ENCODE data around the gene TMEM242. TPM values are rescaled to one million over a fixed set of nuclear protein-coding genes. Genes with fewer than 3 reads are reported as not detected.

The TMEM242 gene
- total and polyA plus RNA-seq, 10 donors = 3.7 to 16.0 (median 7.2) TPM

GRCh38 chr6:157265186-157265585, 58.1 kb downstream of the TMEM242 start:
- no peak overlapping the region for H3K4me3 ChIP-seq
- DNase-seq = peak; percentile 38
- TF ChIP-seq POLR2A (IDR thresholded peaks at IDR 0.05) (no peak), CTCF (IDR thresholded peaks at IDR 0.05 in 8 of 11, conservative IDR thresholded peaks at IDR 0.05 in 3 of 11) (no peak), POLR2AphosphoS5 (IDR thresholded peaks at IDR 0.05) (no peak)
- intact Hi-C loops (cut with DNase I; ENCODE audit: low total_unique reads) = no loop called here
- peaks cover 2 to 34% (median 16%) of the 10 kb centered on the region in 6 donors for H3K4me1 ChIP-seq
- no peaks in the 10 kb centered on the region for H3K27me3 ChIP-seq (replicated peaks in 1 of 7)
- no peaks in the 10 kb centered on the region for H3K36me3 ChIP-seq
- H3K27ac ChIP-seq = peak overlapping the region in 2 of 8 donors; percentile 5 to 17
- WGBS, 5 donors = 79 to 93% (median 86%) methylated on average over 11 of the region's 11 CpGs
- no peaks in the 10 kb centered on the region for H3K9me3 ChIP-seq

GRCh38 chr6:157264701-157265100, 58.6 kb downstream of the TMEM242 start:
- H3K4me1 ChIP-seq = peaks cover 2 to 35% (median 16%) of the 10 kb centered on the region in 6 donors
- intact Hi-C loops (cut with DNase I; ENCODE audit: low total_unique reads) = no loop called here
- TF ChIP-seq CTCF (IDR thresholded peaks at IDR 0.05 in 8 of 11, conservative IDR thresholded peaks at IDR 0.05 in 3 of 11) (no peak), POLR2AphosphoS5 (IDR thresholded peaks at IDR 0.05) (no peak), POLR2A (IDR thresholded peaks at IDR 0.05) (no peak)
- no peak overlapping the region for H3K4me3 ChIP-seq
- H3K9me3 ChIP-seq = no peaks in the 10 kb centered on the region
- DNase-seq = peak; percentile 55
- H3K27me3 ChIP-seq (replicated peaks in 1 of 7) = no peaks in the 10 kb centered on the region
- peak overlapping the region in 1 of 8 donors; percentile 17 for H3K27ac ChIP-seq
- 92 to 98% (median 95%) methylated on average over 9 to 13 of the region's 13 CpGs for WGBS, 5 donors
- no peaks in the 10 kb centered on the region for H3K36me3 ChIP-seq

- Histone ChIP-seq H3K27ac (peak overlapping the region in 4 of 8 donors; percentile 19 to 61 (median 28)), H3K4me1 (peaks cover 2 to 27% (median 12%) of the 10 kb centered on the region in 6 donors), H3K27me3 (replicated peaks in 1 of 7) (no peaks in the 10 kb centered on the region), H3K36me3 (no peaks in the 10 kb centered on the region), H3K4me3 (no peak overlapping the region), H3K9me3 (no peaks in the 10 kb centered on the region)
- TF ChIP-seq POLR2AphosphoS5 (IDR thresholded peaks at IDR 0.05) (no peak), POLR2A (IDR thresholded peaks at IDR 0.05) (no peak), CTCF (IDR thresholded peaks at IDR 0.05 in 8 of 11, conservative IDR thresholded peaks at IDR 0.05 in 3 of 11) (no peak)
- intact Hi-C loops (cut with DNase I; ENCODE audit: low total_unique reads) = no loop called here
- WGBS, 5 donors = 59 to 79% (median 72%) methylated on average over 3 of the region's 3 CpGs
- DNase-seq = peak; percentile 29
These were observed 59.4 kb downstream of the TMEM242 start for GRCh38 chr6:157263881-157264397.

GRCh38 chr6:157263146-157263545, 60.2 kb downstream of the TMEM242 start:
- peak overlapping the region in 2 of 8 donors; percentile 2 to 7 for H3K4me3 ChIP-seq

More at GRCh38 chr6:157263146-157263545, 60.2 kb downstream of the TMEM242 start:
- Histone ChIP-seq H3K9me3 (no peaks in the 10 kb centered on the region), H3K36me3 (no peaks in the 10 kb centered on the region), H3K27ac (peak overlapping the region in 5 of 8 donors; percentile 10 to 61 (median 21)), H3K4me1 (peaks cover 0 to 21% (median 8%) of the 10 kb centered on the region in 6 donors), H3K27me3 (replicated peaks in 1 of 7) (no peaks in the 10 kb centered on the region)
- peak; percentile 67 for DNase-seq
- intact Hi-C loops (cut with DNase I; ENCODE audit: low total_unique reads) = no loop called here
- TF ChIP-seq CTCF (IDR thresholded peaks at IDR 0.05 in 8 of 11, conservative IDR thresholded peaks at IDR 0.05 in 3 of 11) = no peak
- TF ChIP-seq POLR2AphosphoS5 (IDR thresholded peaks at IDR 0.05) = peak in 1 of 3 donors; percentile 31
- 50 to 80% (median 75%) methylated on average over 5 of the region's 5 CpGs for WGBS, 5 donors

All from spleen (tissue), 11 donors.